GM12872 (cell line): ENCODE data around the gene ADAM15.

Experiments used
- CTCF ChIP-seq: IDR thresholded peaks from 3 replicates; pipeline ENCODE4 v1.5.1; 2011; ENCODE audit warnings: low read depth, mild to moderate bottlenecking, low read length, moderate library complexity; ENCODE audit not compliant: insufficient read depth

ADAM15 gene

GRCh38 chr1:155004352-155005075 is 46.6 kb upstream of the ADAM15 start:
- TF ChIP-seq CTCF, result no peak

GRCh38 chr1:155005076-155006011 is 45.8 kb upstream of the ADAM15 start:
- TF ChIP-seq CTCF, result no peak

- TF ChIP-seq CTCF, result no peak
Observed at GRCh38 chr1:155006601-155007101, 44.5 kb upstream of the ADAM15 start.

GRCh38 chr1:155007251-155007828 is 43.8 kb upstream of the ADAM15 start:
- no peak for TF ChIP-seq CTCF

- TF ChIP-seq CTCF, result no peak
Observed at GRCh38 chr1:155008015-155008941, 42.8 kb upstream of the ADAM15 start.

- TF ChIP-seq CTCF, result no peak
Observed at GRCh38 chr1:155009221-155009711, 41.9 kb upstream of the ADAM15 start.
